Body of pancreas (tissue), 4 donors: ENCODE data around the gene SCN3B. TPM values are rescaled to one million over a fixed set of nuclear protein-coding genes. Genes with fewer than 3 reads are reported as not detected.

Experiments
- ATAC-seq: fragments of 150-250 bp; one replicate; pipeline ENCODE4 v1.9.1; 2016
- DNase-seq, 4 donors: peaks; one replicate each; pipeline ENCODE4 v3.0.0-alpha.2; 2019
- H3K27ac ChIP-seq, 4 donors: fragments of 200-600 bp; sonication (generic); 1 replicate in 3 of 4; 2 replicates in 1 of 4; pipeline versions ENCODE4 v1.5.1 to v1.6.1; 2016 to 2019; ENCODE audit warnings: mild to moderate bottlenecking in 1 of 4, mixed read lengths in 1 of 4, moderate library complexity in 1 of 4
- H3K27me3 ChIP-seq, 2 donors: fragments of 200-600 bp; sonication (generic); one replicate each; pipeline ENCODE4 v1.6.0; 2016; ENCODE audit warnings: mild to moderate bottlenecking in 1 of 2
- H3K36me3 ChIP-seq, 2 donors: fragments of 200-600 bp; sonication (generic); replicated peaks in 1 of 2; 2 replicates each; pipeline ENCODE4 v1.5.1; 2016; ENCODE audit warnings: low read depth in 2 of 2; ENCODE audit not compliant: insufficient read depth in 1 of 2
- H3K4me1 ChIP-seq: fragments of 200-600 bp; sonication (generic); one replicate; pipeline ENCODE4 v1.6.0; 2016
- H3K4me3 ChIP-seq, 2 donors: fragments of 200-600 bp; sonication (generic); 1 replicate in 1 of 2; 2 replicates in 1 of 2; pipeline ENCODE4 v1.5.1; 2016 to 2019
- H3K9me3 ChIP-seq, 3 donors: fragments of 200-600 bp; sonication (generic); 1 replicate in 2 of 3; 2 replicates in 1 of 3; pipeline ENCODE4 v1.5.1; 2016
- POLR2A ChIP-seq, 3 donors: fragments of 450-650 bp; IDR thresholded peaks; one replicate each; pipeline ENCODE4 v1.6.1; 2016; ENCODE audit warnings: antibody characterized with exemption in 3 of 3, mild to moderate bottlenecking in 2 of 3
- WGBS, 2 donors: methylation state at CpG; one replicate each; pipeline ENCODE4 v1.1.5; 2017; 5-methylcytosine and 5-hydroxymethylcytosine counted together
- intact Hi-C: fragments of 100-400 bp; cut with DNase I; formaldehyde crosslinking; loops from one replicate; pipeline ENCODE4 v1.15.1; 2023
- total RNA-seq, 2 donors: library from RNA; depleted of rRNA; stranded (reverse); fragments of >200 nt; gene quantifications; one replicate each; pipeline ENCODE4 v1.1.0, GENCODE V29; 2016
- TF ChIP-seq, protein P1 (sequence below), 7 experiments: fragments of 450-650 bp in 4 of 7; fragments of 200-600 bp in 3 of 7; sonication (generic) in 3 of 7; IDR thresholded peaks; one replicate each; pipeline ENCODE4 v1.5.1; 2016 to 2019; ENCODE audit warnings: antibody characterized with exemption in 7 of 7

Gene SCN3B
- total RNA-seq, 2 donors from 2014 or later, result 0.78 to 1.6 TPM

DNA sequence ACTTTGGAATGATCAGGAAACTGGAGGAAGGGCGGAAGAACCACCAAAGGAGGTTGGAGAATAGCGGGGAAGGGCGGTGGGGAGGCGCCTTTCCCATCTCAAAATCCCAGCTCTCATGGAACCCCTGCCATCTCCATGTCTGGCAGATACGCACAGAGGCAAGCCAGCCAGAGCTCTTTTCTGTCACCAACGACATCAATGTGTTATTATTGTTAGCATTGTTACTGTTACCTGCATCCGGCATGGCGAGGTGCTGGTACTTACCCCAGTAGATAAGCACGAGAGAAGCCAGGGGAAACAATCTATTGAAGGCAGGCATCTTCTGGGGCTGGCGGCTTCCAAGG lies 969 bp downstream of the SCN3B start:
- TF ChIP-seq POLR2A (IDR thresholded peaks at IDR 0.05), result no peak
- TF ChIP-seq, protein P1, sequence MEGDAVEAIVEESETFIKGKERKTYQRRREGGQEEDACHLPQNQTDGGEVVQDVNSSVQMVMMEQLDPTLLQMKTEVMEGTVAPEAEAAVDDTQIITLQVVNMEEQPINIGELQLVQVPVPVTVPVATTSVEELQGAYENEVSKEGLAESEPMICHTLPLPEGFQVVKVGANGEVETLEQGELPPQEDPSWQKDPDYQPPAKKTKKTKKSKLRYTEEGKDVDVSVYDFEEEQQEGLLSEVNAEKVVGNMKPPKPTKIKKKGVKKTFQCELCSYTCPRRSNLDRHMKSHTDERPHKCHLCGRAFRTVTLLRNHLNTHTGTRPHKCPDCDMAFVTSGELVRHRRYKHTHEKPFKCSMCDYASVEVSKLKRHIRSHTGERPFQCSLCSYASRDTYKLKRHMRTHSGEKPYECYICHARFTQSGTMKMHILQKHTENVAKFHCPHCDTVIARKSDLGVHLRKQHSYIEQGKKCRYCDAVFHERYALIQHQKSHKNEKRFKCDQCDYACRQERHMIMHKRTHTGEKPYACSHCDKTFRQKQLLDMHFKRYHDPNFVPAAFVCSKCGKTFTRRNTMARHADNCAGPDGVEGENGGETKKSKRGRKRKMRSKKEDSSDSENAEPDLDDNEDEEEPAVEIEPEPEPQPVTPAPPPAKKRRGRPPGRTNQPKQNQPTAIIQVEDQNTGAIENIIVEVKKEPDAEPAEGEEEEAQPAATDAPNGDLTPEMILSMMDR (IDR thresholded peaks at IDR 0.05), result no peak
- WGBS, 2 donors, result 9 to 12% methylated on average over 10 of the region's 10 CpGs
- intact Hi-C loops, result no loop called here
- no peak overlapping the region for H3K27ac ChIP-seq
- no peaks in the 10 kb centered on the region for H3K9me3 ChIP-seq
- DNase-seq, result no peak
- no peak for ATAC-seq
- H3K27me3 ChIP-seq, result no peaks in the 10 kb centered on the region
- H3K4me3 ChIP-seq, result peak overlapping the region in 1 of 2 donors; percentile 70
- H3K36me3 ChIP-seq, result no peaks in the 10 kb centered on the region
- peaks cover 12% of the 10 kb centered on the region for H3K4me1 ChIP-seq

DNA sequence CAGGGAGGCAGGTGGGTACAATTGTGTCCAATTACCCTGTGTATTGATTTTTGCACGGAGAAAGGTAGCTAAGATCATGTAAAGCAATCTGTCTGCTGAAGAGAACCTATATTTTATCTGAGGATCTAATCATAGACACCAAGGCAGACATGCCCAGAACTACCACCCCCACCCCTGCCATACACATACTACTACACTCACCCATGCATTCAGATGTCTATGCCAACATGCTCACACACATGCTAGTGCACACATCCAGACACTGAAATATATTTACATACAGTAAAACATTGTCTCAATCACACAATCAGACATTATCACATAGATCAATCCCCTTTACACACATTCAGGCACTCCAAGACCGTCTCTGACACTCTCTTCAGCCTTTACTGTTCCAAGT lies 1.8 kb downstream of the SCN3B start:
- Histone ChIP-seq H3K27ac (no peak overlapping the region), H3K4me3 (no peak overlapping the region), H3K9me3 (no peaks in the 10 kb centered on the region), H3K27me3 (no peaks in the 10 kb centered on the region), H3K36me3 (no peaks in the 10 kb centered on the region), H3K4me1 (peaks cover 12% of the 10 kb centered on the region)
- ATAC-seq, result no peak
- TF ChIP-seq, protein P1 (IDR thresholded peaks at IDR 0.05), result no peak
- TF ChIP-seq POLR2A (IDR thresholded peaks at IDR 0.05), result no peak
- 29 to 50% methylated on average over 2 of the region's 2 CpGs for WGBS, 2 donors
- intact Hi-C loops, result no loop called here
- no peak for DNase-seq

DNA sequence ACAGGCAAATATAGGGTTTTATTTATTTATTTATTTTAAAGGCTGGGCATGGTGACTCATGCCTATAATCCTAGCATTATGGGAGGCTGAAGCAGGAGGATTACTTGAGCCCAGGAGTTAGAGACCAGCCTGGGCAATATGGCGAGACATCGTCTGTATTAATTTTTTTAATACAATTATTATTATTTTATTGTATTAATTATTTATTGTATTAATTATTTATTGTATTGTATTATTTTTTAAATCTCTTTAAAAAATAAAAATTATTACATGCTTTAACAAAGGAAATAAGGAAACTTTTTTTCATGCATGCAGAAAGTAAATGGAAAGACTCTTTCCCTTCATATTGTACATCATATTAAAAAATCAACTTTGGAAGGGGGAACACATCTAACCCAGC lies 3.5 kb downstream of the SCN3B start:
- H3K9me3 ChIP-seq, result no peaks in the 10 kb centered on the region
- DNase-seq (no peak), ATAC-seq (no peak)
- H3K27me3 ChIP-seq, result no peaks in the 10 kb centered on the region
- H3K4me1 ChIP-seq, result peaks cover 12% of the 10 kb centered on the region
- intact Hi-C loops, result no loop called here
- no peak overlapping the region for H3K27ac ChIP-seq
- WGBS, 2 donors, result 83 to 84% methylated on average over 2 of the region's 2 CpGs
- H3K36me3 ChIP-seq, result no peaks in the 10 kb centered on the region
- no peak overlapping the region for H3K4me3 ChIP-seq
- TF ChIP-seq, protein P1 (IDR thresholded peaks at IDR 0.05), result no peak
- TF ChIP-seq POLR2A (IDR thresholded peaks at IDR 0.05), result no peak

DNA sequence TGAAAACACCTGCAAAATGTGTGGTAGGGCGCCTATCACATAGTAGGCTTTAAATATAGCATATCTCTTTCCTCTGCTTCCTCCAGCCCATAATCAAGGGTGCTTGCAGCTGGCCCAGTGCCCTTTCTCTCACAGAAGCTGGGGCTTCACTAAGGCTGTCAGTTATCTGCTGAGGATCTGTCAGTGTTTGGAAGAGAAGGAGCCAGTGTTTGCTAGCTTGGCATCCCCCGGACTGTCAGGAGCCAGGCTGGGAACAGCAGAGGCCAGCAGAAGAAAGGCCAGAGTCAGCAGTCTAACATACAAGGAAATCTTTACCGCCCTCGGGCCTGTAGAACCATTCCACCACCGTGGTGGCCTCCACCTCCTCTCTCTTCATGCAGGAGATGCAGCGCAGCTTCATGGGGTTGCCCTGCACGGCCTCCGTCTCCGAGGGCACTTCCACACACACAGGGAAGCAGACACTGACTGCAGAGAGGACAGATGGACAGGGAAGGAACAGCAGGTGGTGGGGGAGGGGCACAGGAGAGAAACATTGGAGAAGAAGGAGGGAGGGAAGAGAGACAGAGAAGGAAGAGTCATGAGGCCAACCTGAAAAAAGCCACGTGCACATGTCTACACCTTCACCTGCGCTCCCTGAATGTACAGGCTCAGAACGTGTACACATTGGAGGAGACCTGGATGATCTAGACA lies 9.0 kb downstream of the SCN3B start:
- peaks cover 4% of the 10 kb centered on the region for H3K4me1 ChIP-seq
- intact Hi-C loops, result no loop called here
- no peak for ATAC-seq
- H3K27ac ChIP-seq, result no peak overlapping the region
- TF ChIP-seq, protein P1 (IDR thresholded peaks at IDR 0.05), result no peak
- no peak for TF ChIP-seq POLR2A (IDR thresholded peaks at IDR 0.05)
- H3K9me3 ChIP-seq, result no peaks in the 10 kb centered on the region
- no peak for DNase-seq
- no peaks in the 10 kb centered on the region for H3K27me3 ChIP-seq
- 62 to 67% methylated on average over 11 to 12 of the region's 12 CpGs for WGBS, 2 donors
- no peaks in the 10 kb centered on the region for H3K36me3 ChIP-seq
- H3K4me3 ChIP-seq, result no peak overlapping the region

DNA sequence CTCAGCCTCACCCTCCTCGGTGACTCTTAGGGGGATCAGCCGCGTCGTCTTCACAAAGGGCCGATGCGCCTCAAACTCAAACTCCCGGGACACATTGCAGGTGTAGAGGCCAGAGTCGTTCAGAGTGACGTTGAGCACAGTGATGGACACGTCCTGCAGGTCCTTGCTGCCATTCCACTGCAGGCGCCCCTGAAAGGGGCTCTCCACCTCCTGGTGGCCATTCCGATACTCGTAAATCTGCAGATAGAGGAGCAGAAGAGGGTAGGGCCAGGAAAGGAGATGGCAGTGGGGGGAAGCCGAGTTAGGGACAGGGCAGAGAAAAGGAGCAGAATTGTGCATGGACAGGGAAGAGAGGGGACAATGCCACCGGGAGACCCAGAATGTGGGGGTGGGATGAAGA lies 12.0 kb downstream of the SCN3B start:
- TF ChIP-seq, protein P1 (IDR thresholded peaks at IDR 0.05), result no peak
- no peak for TF ChIP-seq POLR2A (IDR thresholded peaks at IDR 0.05)
- Histone ChIP-seq H3K27ac (no peak overlapping the region), H3K36me3 (no peaks in the 10 kb centered on the region), H3K4me3 (no peak overlapping the region), H3K27me3 (no peaks in the 10 kb centered on the region), H3K4me1 (peaks cover 4% of the 10 kb centered on the region), H3K9me3 (no peaks in the 10 kb centered on the region)
- DNase-seq (no peak), ATAC-seq (no peak)
- WGBS, 2 donors, result 71 to 79% methylated on average over 15 of the region's 15 CpGs
- intact Hi-C loops, result no loop called here
